Choroid plexus epithelial cell (primary cell): ENCODE measurements around the gene ANGPTL8.
A peak's percentile ranks its signal among the peaks of the same experiment; 100 is the strongest.

Experiments
- DNase-seq: peaks from one replicate; pipeline ENCODE4 v3.0.0-alpha.2; 2010; ENCODE audit warnings: low read depth
- H3K4me3 ChIP-seq: 2 replicates; pipeline ENCODE4 v1.5.1; 2011; ENCODE audit warnings: low read depth, mild to moderate bottlenecking, control low read depth, low read length, moderate library complexity
- CTCF ChIP-seq: conservative IDR thresholded peaks from 2 replicates; pipeline ENCODE4 v1.5.1; 2011; ENCODE audit warnings: low read depth, mild to moderate bottlenecking, control low read depth, inconsistent platforms, low read length, moderate library complexity

Gene ANGPTL8

GRCh38 chr19:11281356-11282049 is 42.1 kb downstream of the ANGPTL8 start:
- no peak overlapping the region for H3K4me3 ChIP-seq
- TF ChIP-seq CTCF: no peak
- no peak for DNase-seq

GRCh38 chr19:11284515-11284914 is 45.1 kb downstream of the ANGPTL8 start:
- H3K4me3 ChIP-seq: no peak overlapping the region
- peak; percentile 66 for DNase-seq
- no peak for TF ChIP-seq CTCF

GRCh38 chr19:11286312-11286974 is 47.0 kb downstream of the ANGPTL8 start:
- peak; percentile 36 for TF ChIP-seq CTCF
- peak; percentile 49 for DNase-seq
- H3K4me3 ChIP-seq: no peak overlapping the region

- DNase-seq: peak; percentile 68
- no peak overlapping the region for H3K4me3 ChIP-seq
- TF ChIP-seq CTCF: peak; percentile 79
Measured at GRCh38 chr19:11288349-11288748, 48.9 kb downstream of the ANGPTL8 start.

GRCh38 chr19:11290256-11290655 is 50.8 kb downstream of the ANGPTL8 start:
- TF ChIP-seq CTCF: no peak
- no peak overlapping the region for H3K4me3 ChIP-seq
- DNase-seq: no peak

GRCh38 chr19:11291415-11291814 is 52.0 kb downstream of the ANGPTL8 start:
- TF ChIP-seq CTCF: no peak
- no peak overlapping the region for H3K4me3 ChIP-seq
- no peak for DNase-seq
